Measurements from ENCODE around the gene PROKR2. TPM values are rescaled to one million over a fixed set of nuclear protein-coding genes. Genes with fewer than 3 reads are reported as not detected.

Gene PROKR2
- total and polyA plus RNA-seq, 5 donors from 2014 or later: not detected

DNA sequence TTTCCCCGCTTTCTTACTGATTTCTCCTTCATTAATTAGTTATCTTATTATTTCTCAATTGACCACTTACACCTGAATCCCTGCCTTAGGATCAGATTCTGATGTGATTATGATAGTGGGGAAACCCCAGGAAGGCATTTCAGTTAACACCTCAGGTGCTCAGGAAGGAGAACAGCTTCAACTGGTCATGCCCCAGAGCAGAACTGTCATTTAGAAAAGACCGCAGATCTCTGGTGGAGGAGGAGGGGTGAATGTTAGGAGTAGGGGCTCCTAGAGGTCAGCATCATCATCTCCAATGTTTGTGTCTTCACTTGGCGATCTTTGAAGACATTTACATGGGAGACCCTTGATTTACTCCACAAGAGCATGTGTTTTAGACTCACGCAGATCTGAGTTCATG lies 44.5 kb downstream of the PROKR2 start:
- no peaks in the 10 kb centered on the region for H3K4me1 ChIP-seq (ENCODE audit: control insufficient read depth, insufficient read depth, low read length, poor library complexity, severe bottlenecking)
- Mint-ChIP-seq H3K27ac (no peak overlapping the region), H3K4me3 (no peak overlapping the region), H3K27me3 (peaks cover 5% of the 10 kb centered on the region), H3K9me3 (peaks cover 0 to 4% (median 2%) of the 10 kb centered on the region in 7 donors), H3K36me3 (no peaks in the 10 kb centered on the region), H3K4me1 (no peaks in the 10 kb centered on the region)
- H3K9me3 ChIP-seq (ENCODE audit: control insufficient read depth in 2 of 2, low read length in 2 of 2): no peaks in the 10 kb centered on the region
- DNase-seq (no peak), ATAC-seq (ENCODE audit: low read depth in 2 of 2) (no peak)
- no peak overlapping the region for H3K4me3 ChIP-seq (ENCODE audit: low read depth, low read length)
- no peaks in the 10 kb centered on the region for H3K36me3 ChIP-seq (ENCODE audit: control insufficient read depth, insufficient read depth, low read length)
- H3K27me3 ChIP-seq (ENCODE audit: control insufficient read depth, insufficient read depth, low read length): peaks cover 3% of the 10 kb centered on the region
- H3K27ac ChIP-seq (ENCODE audit: insufficient read depth, low read length, poor library complexity, severe bottlenecking): no peak overlapping the region

GRCh38 chr20:5270603-5271002 lies 46.2 kb downstream of the PROKR2 start:
- Mint-ChIP-seq H3K36me3 (no peaks in the 10 kb centered on the region), H3K9me3 (peaks cover 0 to 4% (median 2%) of the 10 kb centered on the region in 7 donors), H3K27ac (no peak overlapping the region), H3K4me3 (no peak overlapping the region), H3K4me1 (no peaks in the 10 kb centered on the region), H3K27me3 (peaks cover 1% of the 10 kb centered on the region)
- no peaks in the 10 kb centered on the region for H3K36me3 ChIP-seq (ENCODE audit: control insufficient read depth, insufficient read depth, low read length)
- no peak overlapping the region for H3K4me3 ChIP-seq (ENCODE audit: low read depth, low read length)
- H3K4me1 ChIP-seq (ENCODE audit: control insufficient read depth, insufficient read depth, low read length, poor library complexity, severe bottlenecking): no peaks in the 10 kb centered on the region
- ATAC-seq (ENCODE audit: low read depth in 2 of 2) (no peak), DNase-seq (no peak)
- peaks cover 3% of the 10 kb centered on the region for H3K27me3 ChIP-seq (ENCODE audit: control insufficient read depth, insufficient read depth, low read length)
- no peaks in the 10 kb centered on the region for H3K9me3 ChIP-seq (ENCODE audit: control insufficient read depth in 2 of 2, low read length in 2 of 2)
- no peak overlapping the region for H3K27ac ChIP-seq (ENCODE audit: insufficient read depth, low read length, poor library complexity, severe bottlenecking)

DNA sequence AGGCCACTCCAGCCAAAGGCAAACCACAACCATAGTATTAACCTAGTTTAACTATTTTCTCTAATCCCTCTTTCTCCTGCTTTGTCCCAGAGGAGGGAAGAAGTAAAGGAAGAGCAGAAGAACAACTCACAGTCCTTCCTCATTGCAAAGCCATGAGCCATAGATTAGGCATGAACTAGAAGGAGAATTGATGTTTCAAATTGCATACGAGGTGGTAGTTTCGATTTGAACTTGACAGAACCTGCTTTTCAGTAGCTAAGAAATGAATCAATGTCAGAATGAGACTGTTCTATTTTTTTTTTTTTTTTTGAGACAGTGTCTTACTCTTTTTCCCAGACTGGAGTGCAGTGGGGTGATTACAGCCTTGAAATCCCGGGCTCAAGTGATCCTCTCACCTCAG lies 48.3 kb downstream of the PROKR2 start:
- Histone ChIP-seq H3K4me1 (ENCODE audit: control insufficient read depth, insufficient read depth, low read length, poor library complexity, severe bottlenecking) (no peaks in the 10 kb centered on the region), H3K9me3 (ENCODE audit: control insufficient read depth in 2 of 2, low read length in 2 of 2) (no peaks in the 10 kb centered on the region), H3K36me3 (ENCODE audit: control insufficient read depth, insufficient read depth, low read length) (no peaks in the 10 kb centered on the region), H3K4me3 (ENCODE audit: low read depth, low read length) (no peak overlapping the region), H3K27me3 (ENCODE audit: control insufficient read depth, insufficient read depth, low read length) (peaks cover 5% of the 10 kb centered on the region), H3K27ac (ENCODE audit: insufficient read depth, low read length, poor library complexity, severe bottlenecking) (no peak overlapping the region)
- no peaks in the 10 kb centered on the region for H3K36me3 Mint-ChIP-seq
- H3K27me3 Mint-ChIP-seq: peaks cover 9% of the 10 kb centered on the region
- no peak overlapping the region for H3K27ac Mint-ChIP-seq
- H3K9me3 Mint-ChIP-seq: peaks cover 0 to 3% (median 0%) of the 10 kb centered on the region in 7 donors
- no peak overlapping the region for H3K4me3 Mint-ChIP-seq
- ATAC-seq (ENCODE audit: low read depth in 2 of 2) (no peak), DNase-seq (no peak)
- no peaks in the 10 kb centered on the region for H3K4me1 Mint-ChIP-seq

DNA sequence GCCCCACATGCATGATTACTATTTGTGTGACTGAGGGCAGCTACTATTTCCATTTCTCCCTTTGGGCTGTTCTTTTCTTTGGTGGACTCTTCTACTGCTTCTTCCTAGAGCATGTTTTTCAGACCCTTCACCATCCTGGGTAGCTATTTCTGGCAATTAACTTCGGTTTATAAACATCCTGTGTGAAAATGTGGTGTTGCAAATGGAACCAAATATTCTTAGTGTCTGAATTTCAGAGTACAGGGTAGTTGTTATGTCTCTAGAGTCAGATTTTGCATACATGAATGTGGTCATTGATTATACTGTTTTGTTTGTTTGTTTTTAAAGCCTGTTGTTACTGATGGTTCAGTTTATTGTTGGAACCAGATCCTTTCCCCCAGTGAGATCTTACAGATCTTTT lies 49.7 kb downstream of the PROKR2 start:
- H3K36me3 Mint-ChIP-seq: no peaks in the 10 kb centered on the region
- no peak overlapping the region for H3K27ac ChIP-seq (ENCODE audit: insufficient read depth, low read length, poor library complexity, severe bottlenecking)
- no peaks in the 10 kb centered on the region for H3K4me1 Mint-ChIP-seq
- no peak overlapping the region for H3K4me3 ChIP-seq (ENCODE audit: low read depth, low read length)
- no peak overlapping the region for H3K27ac Mint-ChIP-seq
- peaks cover 0 to 2% (median 0%) of the 10 kb centered on the region in 7 donors for H3K9me3 Mint-ChIP-seq
- peaks cover 7% of the 10 kb centered on the region for H3K27me3 ChIP-seq (ENCODE audit: control insufficient read depth, insufficient read depth, low read length)
- no peaks in the 10 kb centered on the region for H3K4me1 ChIP-seq (ENCODE audit: control insufficient read depth, insufficient read depth, low read length, poor library complexity, severe bottlenecking)
- H3K36me3 ChIP-seq (ENCODE audit: control insufficient read depth, insufficient read depth, low read length): no peaks in the 10 kb centered on the region
- peaks cover 10% of the 10 kb centered on the region for H3K27me3 Mint-ChIP-seq
- no peak for DNase-seq
- no peak for ATAC-seq (ENCODE audit: low read depth in 2 of 2)
- no peak overlapping the region for H3K4me3 Mint-ChIP-seq
- H3K9me3 ChIP-seq (ENCODE audit: control insufficient read depth in 2 of 2, low read length in 2 of 2): no peaks in the 10 kb centered on the region

Other genes starting within 250 kb of the PROKR2 start
- 48.3 TPM for gene TMEM230, start 203.9 kb downstream of the PROKR2 start, total RNA-seq
- gene TMEM230, start 203.9 kb downstream of the PROKR2 start, polyA plus RNA-seq: 100 to 1,000 TPM; 158 to 237 (median 214) TPM
- 33.0 TPM for gene PCNA, start 197.0 kb downstream of the PROKR2 start, total RNA-seq
- 10 to 100 TPM; 67.5 to 89.9 (median 76.2) TPM for gene PCNA, start 197.0 kb downstream of the PROKR2 start, polyA plus RNA-seq
- gene CDS2, start 189.9 kb downstream of the PROKR2 start, total RNA-seq: 77.9 TPM
- 10 to 100 TPM; 47.6 to 75.4 (median 51.5) TPM for gene CDS2, start 189.9 kb downstream of the PROKR2 start, polyA plus RNA-seq